Endothelial cell of umbilical vein (primary cell): ENCODE results near the gene KIF19. TPM values are rescaled to one million over a fixed set of nuclear protein-coding genes. Genes with fewer than 3 reads are reported as not detected.
"Not testable (repeated sequence)": the region's sequence is repeated elsewhere in the genome, so short reads cannot be mapped to it uniquely, and the experiment has no call there.

ENCODE experiments used
- BruUV-seq: library from RNA; stranded (reverse); fragments of 400-500 nt; replicated peaks from 2 replicates; lab custom pipeline; 2021; lab: Mats Ljungman, UMichigan
- CTCF ChIA-PET: fragments of 300-600, 350-600 bp; sonication (Branson Sonifier 250); formaldehyde crosslinking; loops from one replicate; lab custom pipeline; 2021; ENCODE audit warnings: antibody characterized with exemption, inconsistent platforms; lab: Charles Lee
- POLR2A ChIA-PET: fragments of 300-600, 350-600 bp; sonication (Branson Sonifier 250); formaldehyde crosslinking; loops from one replicate; lab custom pipeline; 2021; ENCODE audit warnings: antibody characterized with exemption, inconsistent platforms; lab: Charles Lee
- DNase-seq: peaks from one replicate; pipeline ENCODE4 v3.0.0-alpha.2; 2011; ENCODE audit warnings: low read depth, low spot score
- FAIRE-seq: peaks from 2 replicates; lab custom pipeline; 2011; peaks lifted over from hg19 to GRCh38; lab: Jason Lieb, UNC
- H2AFZ ChIP-seq: 2 replicates; pipeline ENCODE4 v1.6.0; 2012; ENCODE audit warnings: low read depth, low read length, control low read depth, inconsistent platforms
- H3K27ac ChIP-seq: 2 replicates; pipeline ENCODE4 v1.5.1; 2011; ENCODE audit warnings: low read depth, mild to moderate bottlenecking, control low read depth, low read length, moderate library complexity; ENCODE audit not compliant: insufficient read depth
- H3K27me3 ChIP-seq, 2 experiments: 2 replicates each; pipeline versions ENCODE4 v1.6.0 to v1.6.1; 2011; ENCODE audit warnings: low read length in 2 of 2, mixed read lengths in 1 of 2; ENCODE audit not compliant: control insufficient read depth in 2 of 2, insufficient read depth in 2 of 2
- H3K36me3 ChIP-seq, 2 experiments: 2 replicates in 1 of 2; 3 replicates in 1 of 2; pipeline ENCODE4 v1.5.1; 2011; ENCODE audit warnings: low read length in 2 of 2, mild to moderate bottlenecking in 1 of 2, moderate library complexity in 1 of 2; ENCODE audit not compliant: control insufficient read depth in 2 of 2, insufficient read depth in 2 of 2; ENCODE audit errors: extremely low read depth in 1 of 2
- H3K4me1 ChIP-seq: 3 replicates; pipeline ENCODE4 v1.5.1; 2011; ENCODE audit warnings: mild to moderate bottlenecking, low read length; ENCODE audit not compliant: control insufficient read depth, insufficient read depth; ENCODE audit errors: extremely low read depth
- H3K4me2 ChIP-seq: 2 replicates; pipeline ENCODE4 v1.6.1; 2011; ENCODE audit warnings: low read length, control low read depth, mixed read lengths; ENCODE audit not compliant: insufficient read depth
- H3K4me3 ChIP-seq, 3 experiments: fragments of 200-600 bp in 1 of 3; sonication (generic), shearing (Covaris generic) in 1 of 3; replicated peaks in 1 of 3; 2 replicates each; pipeline ENCODE4 v1.5.1; 2011 to 2016; ENCODE audit warnings: control low read depth in 3 of 3, low read length in 3 of 3, mild to moderate bottlenecking in 2 of 3, inconsistent platforms in 1 of 3, low read depth in 1 of 3, moderate library complexity in 1 of 3; ENCODE audit not compliant: insufficient read depth in 1 of 3
- H3K79me2 ChIP-seq: 2 replicates; pipeline ENCODE4 v1.6.0; 2012; ENCODE audit warnings: low read length, inconsistent platforms; ENCODE audit not compliant: control insufficient read depth, insufficient read depth
- H3K9ac ChIP-seq: replicated peaks from 2 replicates; pipeline ENCODE3; 2011; ENCODE audit warnings: low read length, control low read depth; ENCODE audit not compliant: insufficient read depth; ENCODE audit errors: extremely low read depth
- H3K9me1 ChIP-seq: replicated peaks from 3 replicates; pipeline ENCODE4 v1.6.0; 2011; ENCODE audit warnings: mild to moderate bottlenecking, low read length; ENCODE audit not compliant: control insufficient read depth, insufficient read depth; ENCODE audit errors: extremely low read depth
- H3K9me3 ChIP-seq: replicated peaks from 2 replicates; pipeline ENCODE4 v1.5.1; 2012; ENCODE audit warnings: low read length, inconsistent platforms; ENCODE audit not compliant: control insufficient read depth, insufficient read depth
- H4K20me1 ChIP-seq: replicated peaks from 2 replicates; pipeline ENCODE3; 2011; ENCODE audit warnings: mild to moderate bottlenecking, low read length; ENCODE audit not compliant: control insufficient read depth, insufficient read depth; ENCODE audit errors: extremely low read depth
- JUN ChIP-seq: IDR thresholded peaks from 2 replicates; pipeline ENCODE4 v1.6.1; 2011; ENCODE audit warnings: borderline replicate concordance, low read depth; ENCODE audit not compliant: insufficient read length, insufficient read depth
- MYC ChIP-seq: IDR thresholded peaks from one replicate; pipeline ENCODE4 v1.6.1; 2011; ENCODE audit warnings: mild to moderate bottlenecking, low read depth, low read length
- POLR2AphosphoS5 ChIP-seq: IDR thresholded peaks from 2 replicates; pipeline ENCODE4 v1.6.1; 2012; ENCODE audit warnings: low read depth, mild to moderate bottlenecking, control low read depth, low read length, moderate library complexity; ENCODE audit not compliant: insufficient read depth
- dilution Hi-C: fragments of 300-500 bp; cut with MboI; formaldehyde crosslinking; loops from one replicate; pipeline ENCODE4 v1.15.0; 2019; ENCODE audit warnings: low sequenced_read_pairs; ENCODE audit not compliant: extremely low pct_ligation_motif_present
- intact Hi-C: fragments of 100-400 bp; cut with micrococcal nuclease; formaldehyde crosslinking; loops from one replicate; pipeline ENCODE4 v1.10.0; 2022
- polyA plus RNA-seq, 4 experiments: library from polyadenylated mRNA; depleted of rRNA in 3 of 4; stranded (reverse) in 3 of 4; unstranded in 1 of 4; fragments of >200 nt; gene quantifications; 2 replicates each; pipeline versions ENCODE4 v1.2.1 to v1.2.3, GENCODE V29; 2011 to 2012; ENCODE audit warnings: missing spikeins in 1 of 4
- total RNA-seq: library from RNA; stranded (reverse); gene quantifications from 2 replicates; pipeline ENCODE4 v1.2.3, GENCODE V29; 2021
- TF ChIP-seq, protein P1 (sequence below), 2 donors: IDR thresholded peaks; 1 replicate in 1 of 2; 2 replicates in 1 of 2; pipeline ENCODE4 v1.5.1; 2011; ENCODE audit warnings: low read length in 2 of 2, mild to moderate bottlenecking in 2 of 2, moderate library complexity in 2 of 2, control low read depth in 1 of 2, inconsistent platforms in 1 of 2, low read depth in 1 of 2; ENCODE audit not compliant: insufficient read depth in 1 of 2; ENCODE audit errors: extremely low read depth in 1 of 2

The KIF19 gene
- total and polyA plus RNA-seq, 2 donors (not counting 3 experiments of a cell fraction or from before 2014, with no cell fraction given) = 0.10 to 0.84 TPM

GRCh38 chr17:74277935-74278334 lies 48.1 kb upstream of the KIF19 start:
- Histone ChIP-seq H3K4me3 (no peak overlapping the region), H3K79me2 (no peaks in the 10 kb centered on the region), H4K20me1 (no peaks in the 10 kb centered on the region), H3K4me2 (no peak overlapping the region), H2AFZ (no peak overlapping the region), H3K36me3 (no peaks in the 10 kb centered on the region), H3K9me3 (no peaks in the 10 kb centered on the region), H3K27me3 (no peaks in the 10 kb centered on the region), H3K9me1 (no peaks in the 10 kb centered on the region), H3K4me1 (no peaks in the 10 kb centered on the region), H3K27ac (no peak overlapping the region), H3K9ac (no peak overlapping the region)
- intact Hi-C loops = no loop called here
- ChIA-PET CTCF (no interaction called here), POLR2A (no interaction called here)
- FAIRE-seq = no peak
- DNase-seq = no peak
- dilution Hi-C loops = no loop called here
- BruUV-seq = no TSS peak
- TF ChIP-seq, protein P1, sequence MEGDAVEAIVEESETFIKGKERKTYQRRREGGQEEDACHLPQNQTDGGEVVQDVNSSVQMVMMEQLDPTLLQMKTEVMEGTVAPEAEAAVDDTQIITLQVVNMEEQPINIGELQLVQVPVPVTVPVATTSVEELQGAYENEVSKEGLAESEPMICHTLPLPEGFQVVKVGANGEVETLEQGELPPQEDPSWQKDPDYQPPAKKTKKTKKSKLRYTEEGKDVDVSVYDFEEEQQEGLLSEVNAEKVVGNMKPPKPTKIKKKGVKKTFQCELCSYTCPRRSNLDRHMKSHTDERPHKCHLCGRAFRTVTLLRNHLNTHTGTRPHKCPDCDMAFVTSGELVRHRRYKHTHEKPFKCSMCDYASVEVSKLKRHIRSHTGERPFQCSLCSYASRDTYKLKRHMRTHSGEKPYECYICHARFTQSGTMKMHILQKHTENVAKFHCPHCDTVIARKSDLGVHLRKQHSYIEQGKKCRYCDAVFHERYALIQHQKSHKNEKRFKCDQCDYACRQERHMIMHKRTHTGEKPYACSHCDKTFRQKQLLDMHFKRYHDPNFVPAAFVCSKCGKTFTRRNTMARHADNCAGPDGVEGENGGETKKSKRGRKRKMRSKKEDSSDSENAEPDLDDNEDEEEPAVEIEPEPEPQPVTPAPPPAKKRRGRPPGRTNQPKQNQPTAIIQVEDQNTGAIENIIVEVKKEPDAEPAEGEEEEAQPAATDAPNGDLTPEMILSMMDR (IDR thresholded peaks at IDR 0.05; ENCODE audit: extremely low read depth in 1 of 2, insufficient read depth in 1 of 2, low read depth in 1 of 2, low read length in 2 of 2) = no peak
- TF ChIP-seq MYC (no peak), POLR2AphosphoS5 (no peak), JUN (no peak)

GRCh38 chr17:74279617-74280016 lies 46.4 kb upstream of the KIF19 start:
- H3K4me2 ChIP-seq, H3K4me1 ChIP-seq, H3K27me3 ChIP-seq, H3K36me3 ChIP-seq, H3K9me1 ChIP-seq, dilution Hi-C loops, intact Hi-C loops, CTCF ChIA-PET, H3K9ac ChIP-seq, H3K9me3 ChIP-seq, POLR2A ChIA-PET, DNase-seq, H4K20me1 ChIP-seq, H3K79me2 ChIP-seq, H3K27ac ChIP-seq, H3K4me3 ChIP-seq, FAIRE-seq, H2AFZ ChIP-seq, BruUV-seq: not testable (repeated sequence)
